Thoracic aorta (tissue), 2 donors: ENCODE data around the gene IL21. TPM values are rescaled to one million over a fixed set of nuclear protein-coding genes. Genes with fewer than 3 reads are reported as not detected.
"Not testable (repeated sequence)": the region's sequence is repeated elsewhere in the genome, so short reads cannot be mapped to it uniquely, and the experiment has no call there.

Experiments used
- ATAC-seq: fragments of 150-250 bp; one replicate; pipeline ENCODE4 v1.8.0; 2017; ENCODE audit warnings: low read depth; ENCODE audit not compliant: insufficient number of reproducible peaks, low FRiP score
- DNase-seq: peaks from one replicate; pipeline ENCODE4 v3.0.0-alpha.2; 2020; ENCODE audit warnings: low spot score
- H3K27ac ChIP-seq, 2 donors: fragments of 200-600 bp; sonication (generic); 1 replicate in 1 of 2; 2 replicates in 1 of 2; pipeline ENCODE4 v1.5.1; 2016; ENCODE audit warnings: mild to moderate bottlenecking in 2 of 2, moderate library complexity in 2 of 2
- H3K27me3 ChIP-seq: fragments of 200-600 bp; sonication (generic); replicated peaks from 2 replicates; pipeline ENCODE4 v1.6.0; 2016; ENCODE audit warnings: mild to moderate bottlenecking; ENCODE audit not compliant: insufficient read depth
- H3K36me3 ChIP-seq: fragments of 200-600 bp; sonication (generic); one replicate; pipeline ENCODE4 v1.5.1; 2016
- H3K4me1 ChIP-seq, 2 donors: fragments of 200-600 bp; sonication (generic); 1 replicate in 1 of 2; 2 replicates in 1 of 2; pipeline versions ENCODE4 v1.5.1 to v1.6.0; 2016; ENCODE audit warnings: low read depth in 2 of 2, mild to moderate bottlenecking in 1 of 2; ENCODE audit not compliant: control insufficient read depth in 1 of 2
- H3K4me3 ChIP-seq: fragments of 200-600 bp; sonication (generic); 2 replicates; pipeline ENCODE4 v1.5.1; 2016; ENCODE audit warnings: mild to moderate bottlenecking
- H3K9me3 ChIP-seq: fragments of 200-600 bp; sonication (generic); 2 replicates; pipeline ENCODE4 v1.5.1; 2016
- CTCF ChIP-seq: fragments of 200-600 bp; sonication (generic); IDR thresholded peaks from one replicate; pipeline ENCODE4 v1.5.1; 2019; ENCODE audit warnings: antibody characterized with exemption
- total RNA-seq, 2 donors: library from RNA; depleted of rRNA; stranded (reverse); fragments of >200 nt; gene quantifications; one replicate each; pipeline versions ENCODE4 v1.1.0 to v1.2.3, GENCODE V29; 2016

Gene IL21
- total RNA-seq, 2 donors from 2014 or later: not detected

GRCh38 chr4:122583906-122584305, 37.0 kb downstream of the IL21 start:
- Histone ChIP-seq H3K9me3 (no peaks in the 10 kb centered on the region), H3K4me3 (no peak overlapping the region), H3K27ac (no peak overlapping the region), H3K27me3 (no peaks in the 10 kb centered on the region), H3K4me1 (no peaks in the 10 kb centered on the region), H3K36me3 (no peaks in the 10 kb centered on the region)
- no peak for DNase-seq
- no peak for TF ChIP-seq CTCF
- no peak for ATAC-seq

- peak; percentile 45 for TF ChIP-seq CTCF
- Histone ChIP-seq H3K9me3 (no peaks in the 10 kb centered on the region), H3K36me3 (no peaks in the 10 kb centered on the region), H3K4me1 (no peaks in the 10 kb centered on the region), H3K27ac (no peak overlapping the region), H3K4me3 (no peak overlapping the region), H3K27me3 (no peaks in the 10 kb centered on the region)
- ATAC-seq (no peak), DNase-seq (no peak)
Observed at GRCh38 chr4:122577808-122578781, 42.8 kb downstream of the IL21 start.

GRCh38 chr4:122577189-122577553, 43.7 kb downstream of the IL21 start:
- Histone ChIP-seq H3K27ac (no peak overlapping the region), H3K36me3 (no peaks in the 10 kb centered on the region)
- no peak for ATAC-seq

GRCh38 chr4:122576261-122577188, 44.3 kb downstream of the IL21 start:
- Histone ChIP-seq H3K4me3 (no peak overlapping the region), H3K27me3 (no peaks in the 10 kb centered on the region), H3K27ac (no peak overlapping the region), H3K36me3 (no peaks in the 10 kb centered on the region), H3K4me1 (no peaks in the 10 kb centered on the region), H3K9me3 (no peaks in the 10 kb centered on the region)
- DNase-seq: no peak
- peak; percentile 14 for TF ChIP-seq CTCF
- no peak for ATAC-seq

More at GRCh38 chr4:122577189-122577553, 43.7 kb downstream of the IL21 start:
- DNase-seq: no peak
- Histone ChIP-seq H3K4me1 (no peaks in the 10 kb centered on the region), H3K4me3 (no peak overlapping the region), H3K9me3 (no peaks in the 10 kb centered on the region), H3K27me3 (no peaks in the 10 kb centered on the region)
- no peak for TF ChIP-seq CTCF

GRCh38 chr4:122574347-122574746, 46.5 kb downstream of the IL21 start:
- not testable (repeated sequence) for DNase-seq, H3K27ac ChIP-seq, ATAC-seq, H3K27me3 ChIP-seq, H3K4me3 ChIP-seq, H3K36me3 ChIP-seq, H3K9me3 ChIP-seq, H3K4me1 ChIP-seq
